ENCODE measurements around the gene SLC2A10.

SLC2A10 gene

DNA sequence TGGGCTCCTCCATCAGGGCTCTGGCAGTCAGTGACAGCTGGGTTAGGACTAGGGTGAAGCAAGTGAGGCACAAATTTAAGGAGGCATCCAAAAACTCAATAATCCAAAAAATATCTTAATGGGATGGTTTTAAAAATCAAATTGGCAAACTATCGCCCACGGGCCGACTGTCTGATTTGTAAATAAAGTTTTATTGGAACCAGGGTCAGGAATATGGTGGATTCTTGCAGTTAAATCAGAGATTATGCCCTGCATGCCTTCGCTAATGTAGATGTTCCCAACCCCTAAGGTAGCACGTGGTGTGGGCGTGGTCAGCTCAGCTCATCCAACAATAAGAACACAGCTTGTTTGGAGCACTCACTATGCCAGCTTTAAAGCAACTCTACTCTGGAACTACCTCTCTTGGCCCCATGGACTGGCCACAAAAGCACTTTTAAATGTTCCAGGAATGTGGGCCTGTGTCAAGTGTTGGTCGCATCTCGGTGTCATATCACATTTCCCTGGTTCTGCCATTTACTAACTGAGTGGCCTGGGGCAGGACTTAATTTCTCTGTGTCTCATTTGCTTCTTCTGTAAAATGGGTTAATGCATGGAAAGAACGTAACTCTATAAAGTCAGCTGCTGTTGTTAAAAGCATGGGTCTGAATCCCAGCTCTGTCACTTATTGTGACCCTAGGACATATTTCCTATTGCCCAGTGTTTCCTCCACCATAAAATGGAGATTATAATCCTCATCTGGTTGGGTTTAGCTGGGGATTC is 27.2 kb upstream of the SLC2A10 start:
- no peak for DNase-seq

DNA sequence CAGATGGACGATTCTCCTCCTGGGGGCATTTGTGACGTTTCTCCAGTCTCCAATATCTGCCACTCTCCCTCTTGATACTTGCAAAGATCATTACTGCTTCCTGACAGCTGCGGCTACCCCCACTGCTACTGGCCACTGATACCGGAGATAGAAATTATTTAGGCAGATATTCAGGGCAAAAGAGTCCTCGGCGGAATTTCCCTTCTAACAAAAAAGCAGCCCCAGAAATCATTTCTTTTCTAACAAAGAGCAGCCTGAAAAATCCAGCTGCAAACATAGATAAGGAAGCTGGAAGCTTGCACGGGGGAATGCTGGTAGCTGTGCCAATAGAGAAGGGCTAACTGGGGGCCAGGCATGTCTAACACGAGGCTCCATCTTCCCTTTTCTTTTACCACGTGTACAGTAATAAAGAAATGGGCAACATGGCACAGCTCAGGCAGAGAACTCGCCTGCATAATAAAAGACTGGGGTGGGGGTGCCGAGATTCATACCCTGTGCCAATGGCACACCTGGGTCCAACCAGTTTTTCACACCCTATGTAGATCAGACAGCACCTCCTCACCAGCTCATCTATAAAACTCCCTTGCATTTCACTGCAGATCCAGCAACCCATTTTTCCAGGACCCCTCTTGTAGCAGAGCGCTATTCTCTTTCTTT is 26.3 kb upstream of the SLC2A10 start:
- no peak for DNase-seq

DNA sequence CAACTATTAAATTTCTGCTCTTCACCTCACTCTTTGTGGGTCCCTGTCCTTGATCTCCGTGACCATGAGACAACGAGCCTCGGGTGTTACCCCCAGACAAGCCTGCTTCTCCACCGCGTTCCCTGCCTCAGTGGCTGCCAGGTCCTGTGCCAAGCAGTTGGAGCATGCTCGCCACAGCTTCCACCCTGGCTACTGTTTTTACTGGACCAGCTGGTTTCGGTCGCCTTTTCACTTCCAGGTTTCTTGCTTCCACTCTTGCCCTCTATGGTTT is 25.8 kb upstream of the SLC2A10 start:
- DNase-seq, result no peak

DNA sequence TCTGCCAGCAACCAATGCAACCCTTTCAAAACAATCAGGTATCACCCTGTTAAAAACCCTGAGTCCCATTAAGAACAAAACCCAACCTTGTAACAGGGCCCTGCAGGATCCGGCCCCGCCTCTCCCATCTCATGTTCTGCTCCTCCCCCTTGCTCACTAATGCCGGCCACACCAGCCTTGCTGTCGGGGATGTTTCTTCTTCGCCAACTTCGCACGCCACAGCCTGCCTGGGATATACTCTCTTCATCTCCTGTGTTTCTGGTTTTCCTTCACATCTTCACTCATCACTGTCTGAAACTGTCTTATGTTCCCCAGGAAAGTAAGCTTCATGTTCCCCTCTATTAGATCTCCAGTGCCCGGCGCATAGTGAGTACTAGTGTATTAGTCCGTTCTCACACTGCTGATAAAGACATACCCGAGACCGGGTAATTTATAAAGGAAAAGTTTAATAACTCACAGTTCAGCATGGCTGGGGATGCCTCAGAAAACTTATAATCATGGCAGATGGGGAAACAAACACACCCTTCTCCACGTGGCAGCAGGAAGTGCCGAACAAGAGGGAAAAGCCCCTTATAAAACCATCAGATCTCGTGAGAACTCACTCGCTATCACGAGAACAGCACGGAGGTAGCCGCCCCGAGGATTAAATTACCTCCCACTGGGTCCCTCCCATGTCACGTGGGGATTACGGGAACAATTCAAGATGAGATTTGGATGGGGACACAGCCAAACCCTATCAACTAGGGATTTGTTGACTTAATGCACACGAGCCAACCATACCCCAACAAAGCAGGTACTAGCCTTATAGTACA is 25.3 kb upstream of the SLC2A10 start:
- no peak for DNase-seq

DNA sequence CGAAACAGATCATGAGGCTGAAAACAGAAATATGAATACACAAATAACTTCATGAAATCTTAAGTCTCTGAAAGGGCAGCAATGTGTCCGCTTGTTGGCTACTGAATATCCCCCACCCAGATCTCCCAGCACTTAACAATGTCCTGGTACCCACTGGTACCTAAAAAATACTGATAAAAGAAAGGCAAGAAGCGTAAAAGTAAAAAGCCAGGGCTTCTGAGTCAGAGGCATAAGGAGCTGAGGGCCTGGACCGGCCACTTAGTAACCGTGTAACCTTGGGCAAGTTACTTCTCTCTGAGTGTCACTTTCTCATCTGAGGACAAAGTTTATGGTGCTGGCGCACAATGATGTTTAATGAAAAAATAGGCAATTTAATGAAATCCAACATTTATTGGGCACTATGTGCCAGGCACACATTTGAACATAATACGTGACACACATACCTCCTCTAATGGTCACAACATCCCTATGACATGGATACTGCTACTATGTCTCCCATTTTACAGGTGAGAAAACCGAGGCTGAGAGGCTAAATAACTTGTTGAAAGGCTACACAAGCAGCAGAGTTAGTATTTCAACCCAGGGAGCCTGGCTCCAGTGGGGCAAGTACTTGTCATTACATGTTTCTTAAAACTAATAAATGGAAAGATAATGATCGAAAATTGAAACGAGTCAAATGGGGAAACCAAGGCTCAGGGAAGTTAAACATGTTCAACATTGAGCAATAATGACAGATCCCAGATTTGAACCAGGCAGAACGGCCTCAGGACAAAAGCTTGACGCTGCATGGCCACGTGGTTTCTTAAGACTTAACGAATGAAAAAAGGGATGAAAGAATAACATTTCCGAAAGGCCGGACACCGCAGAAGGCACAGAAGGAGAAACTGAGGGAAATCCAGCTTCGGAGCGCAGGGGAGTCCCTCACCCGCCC is 21.0 kb upstream of the SLC2A10 start:
- DNase-seq, result no peak

DNA sequence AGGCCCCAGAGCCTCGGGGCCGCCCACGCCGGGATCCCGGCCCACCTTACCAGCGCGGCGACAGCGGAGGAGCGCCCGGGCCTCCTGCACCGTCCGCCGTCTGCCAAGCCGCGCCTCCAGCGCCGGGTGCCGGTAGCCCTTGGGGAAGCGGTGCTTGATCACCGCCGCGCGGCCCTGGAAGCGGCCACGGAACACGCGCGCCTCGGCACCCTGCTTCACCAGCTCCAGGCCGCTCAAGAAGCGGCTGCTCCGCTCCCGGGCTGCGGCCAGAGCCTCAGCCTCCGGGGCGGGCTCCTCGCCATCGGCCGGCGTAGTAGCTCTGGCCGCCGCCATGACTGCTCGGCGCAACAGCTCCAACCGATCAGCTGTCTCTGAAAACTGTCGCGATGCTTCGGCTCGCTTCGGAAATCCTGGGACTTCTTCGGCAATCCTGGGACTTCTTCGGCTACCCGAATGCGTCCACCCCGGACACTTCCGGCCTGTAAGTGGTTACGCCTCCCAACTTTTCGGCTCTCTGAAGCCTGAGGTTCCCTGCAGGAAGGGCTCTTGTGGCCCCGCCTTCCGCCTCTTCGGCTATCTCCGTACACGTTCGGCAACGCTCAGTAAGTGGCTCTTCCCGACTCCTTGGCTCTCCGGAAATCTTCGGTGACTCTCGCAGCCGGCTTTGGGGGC is 20.2 kb upstream of the SLC2A10 start, which contains the start of gene TP53RK:
Gene TP53RK, minus strand, starts transcription at position 363 of the 672 bp plus-strand sequence. Its CDS starts 30 bp downstream, at position 333.
- DNase-seq, result peak; percentile 93

DNA sequence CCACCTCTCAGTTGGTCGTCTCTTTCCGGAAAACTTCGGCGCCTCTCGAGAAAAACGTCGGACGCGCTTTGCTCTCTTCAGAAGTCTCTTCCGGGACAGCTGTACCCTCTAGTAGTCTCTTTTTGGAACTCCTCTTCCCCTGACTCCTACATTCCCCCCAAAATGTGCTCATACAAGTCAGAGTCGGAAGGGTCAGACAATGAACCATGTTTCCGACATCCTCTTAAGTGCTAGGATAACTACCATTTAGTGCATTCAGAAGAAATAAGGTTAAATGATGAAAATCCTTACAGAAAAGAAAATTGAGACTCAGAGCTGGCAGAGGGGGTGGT is 19.7 kb upstream of the SLC2A10 start:
- DNase-seq, result no peak

DNA sequence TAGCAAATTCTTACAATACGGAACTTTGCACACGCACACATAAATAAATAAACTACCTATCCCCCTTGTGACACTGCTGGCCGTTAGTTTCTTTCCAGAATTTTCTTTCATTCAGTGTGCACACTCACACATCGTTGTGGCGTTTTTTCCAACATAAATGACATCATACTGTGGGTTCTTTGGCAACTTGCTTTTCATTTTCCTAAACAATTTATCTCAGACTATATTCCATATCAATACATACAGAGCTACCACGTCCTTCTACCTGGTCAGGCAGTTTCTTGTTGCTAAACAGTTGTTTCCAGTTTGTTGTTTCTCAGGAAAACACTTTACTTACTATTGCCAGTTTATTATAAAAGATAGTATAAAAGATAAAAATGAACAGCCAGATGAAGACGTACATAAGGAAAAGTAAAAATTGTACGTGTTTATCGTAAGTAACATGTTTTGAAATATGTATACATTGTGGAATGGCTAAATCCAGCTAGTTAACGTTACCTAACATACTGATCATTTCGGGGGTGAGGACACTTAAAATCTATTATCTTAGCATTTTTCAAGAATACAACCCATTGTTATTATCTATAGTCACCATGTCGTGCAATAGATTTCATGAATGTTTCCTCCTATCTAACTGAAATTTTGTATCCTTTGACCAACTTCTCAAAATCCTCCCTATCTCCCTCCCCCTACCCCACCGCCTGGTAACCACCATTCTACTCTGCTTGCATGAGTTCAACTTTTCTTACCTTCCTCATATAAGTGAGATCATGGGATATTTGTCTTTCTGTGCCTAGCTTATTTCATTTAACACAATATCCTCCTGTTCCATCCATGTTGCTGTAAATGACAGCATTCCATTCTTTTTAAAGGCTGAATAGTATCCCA is 19.0 kb upstream of the SLC2A10 start:
- no peak for DNase-seq

DNA sequence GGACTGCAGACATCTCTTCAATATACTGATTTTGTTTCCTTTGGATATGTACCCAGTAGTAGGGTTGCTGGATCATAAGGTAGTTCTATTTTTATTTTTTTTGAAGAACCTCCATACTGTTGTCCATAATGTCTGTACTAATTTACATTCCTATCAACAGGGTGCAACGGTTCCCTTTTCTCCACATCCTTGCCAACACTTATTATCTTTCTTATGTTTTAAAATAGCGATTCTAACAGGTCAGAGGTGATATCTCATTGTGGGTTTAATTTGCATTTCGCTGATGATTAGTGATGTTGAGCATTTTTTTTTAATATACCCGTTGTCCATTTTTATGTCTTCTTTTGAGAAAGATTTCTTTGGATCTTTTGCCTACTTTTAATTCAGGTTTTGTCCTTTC is 18.3 kb upstream of the SLC2A10 start:
- DNase-seq, result no peak

DNA sequence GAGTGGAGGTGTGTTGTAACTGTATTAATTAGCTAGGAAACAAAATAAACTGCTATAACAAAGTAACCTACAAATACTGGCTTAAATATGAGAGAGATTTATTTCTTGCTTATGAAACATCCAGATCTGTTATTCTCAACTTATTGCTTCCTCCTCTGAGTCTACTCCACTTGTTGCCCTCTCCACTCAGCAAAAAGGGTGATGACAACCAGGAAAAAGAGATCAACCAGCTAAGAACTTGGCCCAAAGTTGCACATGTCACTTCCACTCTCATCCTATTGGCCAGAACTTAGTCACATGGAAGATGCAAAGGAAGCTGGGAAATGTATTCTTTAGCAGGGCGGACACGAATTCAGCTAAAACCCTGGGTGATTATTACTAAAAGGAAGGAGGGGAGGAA is 15.0 kb upstream of the SLC2A10 start:
- no peak for DNase-seq

DNA sequence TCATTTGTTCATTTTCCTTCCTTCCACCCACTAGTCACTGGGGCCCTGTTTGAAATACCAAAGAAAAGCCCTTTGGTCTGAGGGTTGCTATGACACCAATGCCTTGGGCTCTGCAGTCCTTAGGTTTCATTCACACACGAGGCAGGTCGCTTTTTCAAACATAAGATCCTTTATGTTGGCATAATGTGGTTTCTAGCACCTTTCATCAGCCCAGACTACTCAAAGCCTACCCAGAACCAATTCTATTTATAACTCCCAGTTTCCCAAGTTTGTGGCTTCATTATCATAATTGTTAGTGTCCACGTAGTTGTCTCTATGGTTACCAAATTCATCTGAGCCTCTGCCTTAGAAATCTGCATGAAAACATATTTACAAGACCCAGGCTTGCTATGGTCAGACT is 13.6 kb upstream of the SLC2A10 start:
- DNase-seq, result no peak

DNA sequence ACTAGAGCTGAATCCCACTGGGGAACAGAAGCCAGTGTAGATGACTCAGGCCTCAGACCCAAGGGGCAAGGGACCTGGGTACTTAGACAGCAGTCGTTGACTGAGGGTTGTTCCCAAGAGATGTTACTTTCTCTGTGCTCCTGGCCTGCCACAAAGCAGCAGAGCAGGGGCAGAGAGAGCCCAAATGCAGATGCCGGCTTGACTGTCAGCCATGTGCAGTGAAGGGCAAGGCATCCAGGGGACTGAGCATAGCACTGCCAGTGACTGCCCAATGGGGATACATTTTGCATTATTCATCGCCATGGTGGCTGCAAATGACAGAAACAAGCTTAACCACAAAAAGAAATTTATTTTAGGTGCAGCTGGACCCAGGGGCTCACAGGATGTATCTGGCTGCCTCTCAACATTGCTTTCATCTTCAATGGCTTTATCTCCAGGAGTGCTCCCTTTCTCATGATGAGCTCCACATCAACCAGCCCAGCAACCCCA is 12.6 kb upstream of the SLC2A10 start:
- DNase-seq, result no peak

DNA sequence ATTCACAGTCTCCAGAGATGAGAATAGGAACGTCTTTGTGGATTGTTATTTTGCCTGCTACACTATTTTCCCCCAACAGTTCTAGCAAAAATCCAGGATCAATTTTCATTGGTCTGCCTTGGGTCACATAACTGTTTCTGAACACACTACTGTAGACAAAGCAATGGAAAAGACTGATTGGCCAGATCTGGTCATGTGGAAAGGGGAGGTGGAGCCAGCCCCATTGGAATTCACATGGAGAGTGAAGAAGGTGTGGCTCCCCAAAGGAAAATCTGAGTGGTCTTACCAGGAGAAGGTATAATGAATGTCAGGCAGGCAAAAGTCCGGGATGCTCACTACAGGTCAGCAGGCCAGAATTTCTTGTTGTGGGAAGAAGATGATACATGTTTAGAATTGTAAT is 10.7 kb upstream of the SLC2A10 start:
- no peak for DNase-seq

DNA sequence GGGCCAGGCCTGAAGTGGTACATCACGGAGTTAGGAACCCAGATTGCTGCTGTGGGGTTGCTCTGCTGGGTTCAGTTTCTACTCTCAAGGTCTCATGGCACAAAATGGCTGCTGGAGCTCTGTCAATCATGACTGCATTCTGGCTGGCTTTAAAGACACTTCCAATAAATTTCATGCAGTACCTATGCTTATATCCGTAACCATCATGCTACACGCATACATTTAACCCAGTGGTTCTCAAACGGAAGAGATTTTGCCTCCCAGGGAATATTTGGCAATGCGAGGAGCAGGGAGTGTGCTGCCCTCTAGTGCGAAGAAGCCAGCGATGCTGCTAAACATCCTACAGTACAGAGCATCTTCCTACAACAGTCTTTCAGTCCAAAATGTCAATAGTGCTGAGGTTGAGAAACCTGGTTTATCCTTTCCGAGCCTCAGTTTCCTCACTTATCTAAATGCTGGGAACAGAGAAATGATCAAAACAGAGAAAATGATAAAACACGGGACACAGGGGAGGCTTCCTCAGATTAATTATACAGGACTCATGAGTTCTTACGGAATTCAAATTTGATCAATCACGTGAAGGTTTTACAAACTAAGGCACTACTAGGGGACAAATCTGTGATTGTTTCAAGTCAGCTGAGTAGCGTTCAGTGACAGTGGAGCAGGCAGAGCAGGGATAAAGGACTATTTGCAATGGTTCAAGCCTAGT is 9.6 kb upstream of the SLC2A10 start:
- no peak for DNase-seq

DNA sequence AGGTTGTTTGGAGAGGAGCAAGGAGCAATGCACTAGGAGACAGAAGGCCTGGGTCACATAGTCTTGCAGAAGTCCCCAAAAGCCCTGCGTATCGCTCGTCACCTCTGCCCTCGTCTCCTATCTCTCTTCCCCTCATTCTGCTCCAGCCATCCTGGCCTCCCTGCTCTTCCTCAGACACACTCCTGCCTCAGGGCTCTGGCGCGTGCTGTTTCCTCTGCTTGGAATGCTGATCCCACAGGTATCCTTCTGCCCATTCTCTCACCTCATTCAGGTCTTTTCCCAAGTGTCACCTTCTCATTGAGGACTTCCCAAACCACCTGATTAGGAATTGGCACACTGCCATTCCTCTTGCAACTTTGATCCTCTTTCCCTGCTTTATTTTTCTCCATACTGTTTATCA is 9.0 kb upstream of the SLC2A10 start:
- DNase-seq, result no peak

DNA sequence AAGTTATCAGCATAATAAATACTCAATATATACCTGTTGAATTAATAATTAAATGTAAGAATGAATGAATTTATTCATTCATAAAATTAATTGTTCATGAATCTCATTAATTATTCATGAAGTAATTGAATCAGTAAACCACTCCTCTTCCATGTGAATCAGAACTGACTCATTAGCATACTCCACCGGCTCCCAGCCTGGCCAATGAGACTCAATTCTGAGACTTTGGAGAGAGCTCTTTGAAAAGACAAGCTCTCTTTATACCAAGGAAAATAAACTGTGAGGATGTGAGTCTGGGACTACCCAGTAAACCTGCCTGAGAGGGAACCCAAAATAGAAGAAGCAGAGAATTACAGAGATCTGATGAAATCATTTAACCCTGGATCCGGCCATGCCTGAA is 8.4 kb upstream of the SLC2A10 start:
- DNase-seq, result no peak

DNA sequence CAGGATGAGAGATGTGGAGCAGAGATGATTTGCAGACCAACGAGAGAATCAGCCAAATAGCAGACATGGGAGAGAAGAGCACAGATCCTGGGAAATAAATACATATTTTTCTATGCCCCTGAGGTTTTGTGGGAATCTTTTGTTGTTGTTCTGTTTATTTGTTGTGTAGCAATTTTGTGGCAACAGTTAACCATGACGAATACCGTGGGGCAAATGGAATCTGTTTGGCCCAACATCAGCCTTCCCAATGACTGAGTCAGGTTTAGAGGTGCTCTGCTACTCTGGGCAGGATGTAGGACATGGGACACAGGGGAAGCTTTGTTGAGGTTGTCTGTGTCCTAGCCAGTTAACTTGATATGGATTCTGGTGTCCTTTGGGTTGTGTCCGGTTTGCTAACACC is 7.9 kb upstream of the SLC2A10 start:
- no peak for DNase-seq

DNA sequence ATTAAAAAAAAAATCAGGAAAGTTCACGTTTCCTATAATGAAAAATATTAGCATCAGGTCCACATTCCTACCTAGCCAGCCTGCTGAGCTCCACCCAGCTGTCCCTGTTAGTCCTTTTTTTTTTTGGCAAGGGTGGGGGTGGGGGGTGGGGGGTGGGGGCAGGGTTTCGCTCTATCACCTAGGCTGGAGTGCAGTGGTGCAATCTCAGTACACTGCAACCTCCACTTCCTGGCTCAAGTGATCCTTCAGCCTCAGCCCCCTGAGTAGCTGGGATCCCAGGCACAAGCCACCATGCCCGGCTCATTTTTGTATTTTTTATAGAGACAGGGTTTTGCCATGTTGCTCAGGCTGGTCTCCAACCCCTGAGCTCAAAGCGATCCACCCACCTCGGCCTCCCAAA is 7.5 kb upstream of the SLC2A10 start:
- no peak for DNase-seq

DNA sequence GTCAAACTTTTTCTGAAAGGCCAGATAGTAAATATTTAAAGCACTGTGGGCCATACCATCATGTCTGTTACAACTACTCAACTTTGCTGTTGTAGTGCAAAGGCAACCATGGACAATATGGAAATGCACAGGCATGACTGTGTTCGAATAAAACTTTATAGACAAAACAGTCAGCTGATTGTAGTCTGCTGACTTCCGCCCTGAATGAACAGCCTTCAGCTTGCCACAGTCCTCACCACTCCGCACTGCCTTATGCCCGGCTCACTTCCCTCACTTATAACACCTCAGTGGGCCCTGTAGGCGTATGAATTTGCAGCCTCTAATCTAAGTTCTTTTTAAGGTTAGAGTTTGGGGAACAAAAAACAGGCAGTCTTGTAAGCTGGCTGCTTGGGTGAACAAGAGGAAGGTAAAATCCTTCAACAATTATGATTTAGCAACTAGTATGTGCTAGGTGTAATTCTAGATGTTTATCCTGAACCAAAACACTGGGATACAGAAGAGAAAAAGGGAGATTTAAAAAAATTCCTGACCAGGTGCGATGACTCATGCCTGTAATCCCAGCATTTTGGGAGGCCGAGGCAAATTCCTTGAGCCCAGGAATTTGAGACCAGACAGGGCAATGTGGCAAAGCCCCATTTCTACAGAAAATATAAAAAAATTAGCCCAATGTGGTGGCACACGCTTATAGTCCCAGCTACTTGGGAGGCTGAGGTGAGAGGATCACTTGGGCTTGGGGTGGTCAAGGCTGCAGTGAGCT is 6.8 kb upstream of the SLC2A10 start:
- no peak for DNase-seq

DNA sequence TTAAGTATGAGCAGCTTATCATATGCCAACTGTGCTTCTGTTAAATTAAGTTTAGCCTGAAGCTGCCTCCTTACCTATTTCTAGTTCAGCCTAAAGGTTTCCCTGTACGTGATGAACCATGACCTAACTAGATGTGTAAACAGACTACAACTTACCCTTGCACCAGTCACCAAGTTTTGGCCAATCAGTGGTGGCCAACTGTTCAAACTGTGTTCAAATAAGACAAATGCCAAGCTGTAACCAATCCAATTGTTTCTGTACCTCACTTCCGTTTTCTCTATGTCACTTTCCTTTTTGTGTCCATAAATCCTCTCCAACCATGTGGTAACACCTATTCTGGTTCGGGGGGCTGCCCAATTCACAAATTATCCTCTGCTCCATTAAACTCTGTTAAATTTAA is 6.0 kb upstream of the SLC2A10 start:
- DNase-seq, result no peak
